Hepatic stellate cell (primary cell): ENCODE data around the gene OOSP4A.
A peak's percentile ranks its signal among the peaks of the same experiment; 100 is the strongest.

Experiments used
- DNase-seq: peaks from one replicate; pipeline ENCODE4 v3.0.0; 2011; ENCODE audit warnings: low spot score

Gene OOSP4A

DNA sequence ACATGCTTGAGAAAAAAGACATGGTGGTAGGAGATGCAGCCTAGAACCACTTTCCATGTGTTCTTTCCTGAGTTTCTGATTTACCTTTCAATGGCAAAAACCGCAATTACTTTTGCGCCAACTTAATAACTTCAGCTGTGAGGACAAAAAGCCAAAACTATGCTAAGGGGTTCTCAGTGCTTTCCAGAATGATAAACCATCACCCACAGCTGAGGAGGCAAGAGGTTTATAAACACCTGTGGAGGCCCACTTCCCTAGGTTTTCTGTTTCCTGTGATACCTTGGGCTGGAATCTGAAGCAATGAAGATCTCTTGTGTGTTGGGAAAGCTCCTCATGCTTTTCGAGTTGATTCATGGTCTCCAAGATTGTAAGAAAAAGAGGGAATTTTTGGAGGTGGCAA lies at the start of gene OOSP4A:
Gene OOSP4A (plus strand): TSS at position 301 of the 400 bp plus-strand sequence. CDS start 0 bp downstream, at position 301.
- no peak for DNase-seq

DNA sequence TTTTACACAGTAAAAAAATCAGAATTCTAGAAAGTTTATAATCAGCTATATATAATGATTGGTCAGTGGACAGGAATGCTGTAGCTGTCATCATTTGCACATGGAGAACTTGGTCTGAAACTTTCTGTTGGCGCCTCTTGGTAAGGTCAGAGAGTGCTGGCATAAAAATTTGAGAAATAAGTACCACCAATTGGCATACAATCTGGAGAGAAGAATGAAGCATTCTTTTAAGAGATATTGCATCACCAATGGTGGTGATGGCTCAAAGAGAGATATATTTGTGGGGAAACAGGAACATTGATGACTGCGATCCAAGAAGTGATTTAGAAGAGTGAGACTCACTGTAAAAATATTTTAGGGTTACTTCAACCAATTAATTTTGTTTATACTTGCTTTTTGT lies 45.4 kb upstream of the OOSP4A start:
- no peak for DNase-seq

DNA sequence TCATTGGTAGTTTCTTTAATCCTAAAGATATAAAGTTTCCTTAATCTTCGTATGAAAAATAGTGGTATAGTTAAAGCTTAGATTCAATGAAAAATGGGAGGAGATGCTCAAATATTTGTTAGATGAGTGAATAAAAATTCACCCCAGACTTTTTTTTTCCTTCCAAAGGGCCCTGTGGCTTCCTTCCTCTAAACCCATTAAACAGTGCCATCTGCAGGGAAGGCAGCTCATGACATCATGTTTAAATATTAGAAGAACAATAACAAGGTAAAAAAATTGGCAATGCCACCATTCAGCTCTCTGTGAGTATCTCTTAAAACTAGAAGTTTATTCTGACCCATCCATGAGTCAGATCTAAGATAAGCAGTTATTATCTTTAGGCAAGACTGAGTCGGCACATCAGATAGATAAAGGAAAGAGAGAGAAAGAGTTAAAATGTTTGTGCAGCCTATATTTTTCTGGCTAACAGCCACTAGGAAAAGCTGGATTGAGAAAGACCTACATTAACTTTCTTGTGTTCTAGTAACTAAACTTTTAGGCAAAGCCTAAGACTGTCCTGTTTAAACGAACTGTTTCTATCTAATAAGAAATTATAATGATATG lies 44.7 kb upstream of the OOSP4A start:
- peak; percentile 10 for DNase-seq

DNA sequence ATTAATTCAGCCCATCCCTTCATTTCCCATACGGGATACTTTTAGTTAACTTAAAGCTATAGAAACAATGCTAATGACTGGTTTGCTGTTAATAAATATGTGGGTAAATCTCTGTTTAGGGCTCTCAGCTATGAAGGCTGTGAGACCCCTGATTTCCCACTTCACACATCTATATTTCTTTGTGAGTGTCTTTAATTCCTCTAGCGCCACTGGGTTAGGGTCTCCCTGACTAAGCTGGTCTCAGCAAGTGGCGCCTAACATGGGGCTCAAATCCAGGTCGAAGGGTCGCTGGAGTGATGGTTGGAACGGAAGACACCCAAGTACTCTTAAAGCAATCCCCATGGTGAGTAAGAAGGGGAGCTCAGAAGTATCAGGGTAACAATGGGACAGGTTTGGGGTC lies 40.0 kb upstream of the OOSP4A start:
- no peak for DNase-seq

DNA sequence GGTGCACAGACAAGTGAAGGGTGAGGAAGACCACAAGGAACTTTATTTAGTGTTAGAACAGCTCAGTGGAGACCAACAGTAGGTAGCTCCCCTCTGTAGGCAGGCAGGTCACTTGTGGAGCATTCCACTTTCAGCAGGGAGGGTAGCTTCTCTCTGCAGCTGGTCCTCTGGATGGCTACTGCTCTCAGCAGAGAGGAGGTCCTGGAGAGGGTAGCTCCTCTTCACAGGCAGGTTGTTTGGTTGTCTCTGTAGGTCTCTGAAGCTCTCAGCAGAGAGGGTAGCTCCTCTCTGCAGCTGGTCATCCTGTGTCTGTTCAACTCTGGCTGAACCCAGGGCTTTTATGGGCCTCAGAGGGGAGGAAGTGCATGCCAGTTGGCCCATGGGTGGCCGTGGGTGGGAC lies 32.1 kb upstream of the OOSP4A start:
- DNase-seq = no peak

DNA sequence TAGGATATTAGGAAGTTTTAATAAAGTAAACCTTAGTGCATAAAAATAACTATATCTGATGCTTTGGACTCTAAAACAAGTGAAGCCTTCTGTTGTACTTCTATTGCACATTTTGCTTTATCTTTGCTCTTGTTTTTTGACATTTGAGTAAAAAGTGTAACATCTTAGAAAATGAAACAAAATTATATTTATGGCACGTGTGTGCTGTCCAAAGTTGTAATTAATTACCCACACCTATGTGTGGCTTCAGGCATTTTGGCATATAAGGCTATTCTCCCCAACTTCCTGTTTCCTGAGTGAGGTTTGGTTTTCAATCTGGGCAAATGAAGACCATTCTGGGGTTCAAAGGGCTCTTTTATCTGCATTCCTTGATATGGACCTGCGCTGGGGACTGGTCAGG lies 25.7 kb upstream of the OOSP4A start, which contains the start of gene OOSP1:
Gene OOSP1 (plus strand): TSS at position 301 of the 400 bp plus-strand sequence. CDS start 23 bp downstream, at position 324.
- no peak for DNase-seq

DNA sequence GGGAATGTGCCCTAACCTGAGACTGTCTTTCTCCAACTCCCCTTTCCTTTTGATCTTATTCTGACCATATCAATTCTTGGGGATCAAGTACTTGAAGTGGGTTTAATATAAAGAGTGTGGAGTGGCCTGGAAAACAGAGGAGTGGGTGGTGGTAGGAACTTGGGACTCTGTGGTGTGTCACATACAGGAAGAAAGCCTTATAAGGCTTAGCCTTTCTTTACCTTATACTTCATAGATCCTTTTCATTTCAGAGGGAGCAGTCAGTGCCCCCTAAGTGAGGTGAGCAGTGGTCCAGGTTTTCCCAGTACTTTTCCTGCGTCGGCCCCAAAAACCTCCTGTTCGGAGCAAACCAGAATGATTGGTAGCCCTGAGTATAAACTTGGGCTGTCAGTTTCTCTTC lies 25.1 kb upstream of the OOSP4A start:
- no peak for DNase-seq

DNA sequence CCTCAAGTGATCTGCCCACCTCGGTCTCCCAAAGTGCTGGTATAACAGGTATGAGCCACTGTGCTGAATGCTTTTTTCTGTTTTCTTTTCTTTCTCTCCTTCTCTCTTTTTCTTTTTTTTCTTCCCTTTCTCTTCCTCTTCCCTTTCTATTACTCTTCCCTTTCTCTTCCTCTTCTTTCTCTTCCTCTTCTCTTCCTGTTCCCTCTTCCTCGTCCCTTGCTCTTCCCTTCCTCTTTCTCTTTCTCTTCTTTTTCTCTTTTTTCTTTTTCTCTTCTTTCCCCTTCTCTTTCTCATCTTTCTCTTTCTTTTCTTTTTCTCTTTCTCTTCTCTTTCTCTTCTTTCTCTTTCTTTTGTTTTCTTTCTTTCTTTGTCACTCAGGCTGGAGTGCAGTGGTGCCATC lies 24.4 kb upstream of the OOSP4A start:
- no peak for DNase-seq

DNA sequence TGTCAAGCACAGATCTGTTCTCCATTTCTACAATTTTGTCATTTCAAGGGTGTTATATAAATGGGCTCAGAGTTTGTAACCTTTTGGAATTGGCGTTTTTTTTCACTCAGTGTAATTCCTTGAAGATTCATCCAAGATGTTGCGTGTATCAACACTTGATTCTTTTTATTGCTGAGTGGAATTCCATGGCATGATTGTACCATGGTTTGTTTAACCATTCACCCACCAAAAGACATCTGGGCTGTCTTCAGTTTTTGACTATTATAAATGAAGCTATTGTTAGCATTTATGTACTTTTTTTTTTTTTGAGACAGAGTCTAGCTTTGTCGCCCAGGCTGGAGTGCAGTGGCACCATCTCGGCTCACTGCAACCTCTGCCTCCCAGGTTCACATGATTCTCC lies 22.7 kb upstream of the OOSP4A start:
- DNase-seq = no peak

DNA sequence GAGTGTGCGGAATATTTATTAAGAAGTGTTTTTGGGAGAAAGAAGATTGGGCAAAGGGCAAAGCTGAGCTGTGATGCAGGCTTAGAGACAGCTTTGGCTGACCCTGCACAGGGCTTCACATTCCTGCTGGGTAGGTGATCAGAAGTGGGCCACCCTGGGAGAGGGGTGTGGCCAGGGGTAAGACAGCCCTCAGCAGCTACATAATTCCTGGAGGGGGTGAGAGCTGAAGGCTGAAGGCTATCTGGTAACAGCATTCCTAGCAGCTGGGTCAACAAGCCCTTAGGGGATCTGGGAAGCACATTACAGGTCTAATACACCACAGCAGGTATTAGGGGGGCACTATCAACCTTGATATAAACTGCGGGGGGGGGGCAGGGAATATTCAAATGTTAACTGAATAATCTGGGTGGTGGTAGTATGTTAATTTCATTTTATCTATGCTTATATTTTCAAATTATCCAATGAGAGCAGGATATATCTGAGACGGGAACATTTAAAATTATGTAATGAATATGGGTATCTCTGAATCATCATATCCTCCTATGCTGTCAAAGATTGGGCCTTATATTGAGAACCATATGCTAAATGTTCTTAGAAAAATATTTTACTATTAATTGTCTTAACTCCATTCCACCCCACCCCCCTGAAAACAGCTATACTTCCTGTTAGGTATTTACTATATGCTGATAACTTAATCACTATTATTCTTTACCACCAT lies 19.7 kb upstream of the OOSP4A start:
- no peak for DNase-seq

DNA sequence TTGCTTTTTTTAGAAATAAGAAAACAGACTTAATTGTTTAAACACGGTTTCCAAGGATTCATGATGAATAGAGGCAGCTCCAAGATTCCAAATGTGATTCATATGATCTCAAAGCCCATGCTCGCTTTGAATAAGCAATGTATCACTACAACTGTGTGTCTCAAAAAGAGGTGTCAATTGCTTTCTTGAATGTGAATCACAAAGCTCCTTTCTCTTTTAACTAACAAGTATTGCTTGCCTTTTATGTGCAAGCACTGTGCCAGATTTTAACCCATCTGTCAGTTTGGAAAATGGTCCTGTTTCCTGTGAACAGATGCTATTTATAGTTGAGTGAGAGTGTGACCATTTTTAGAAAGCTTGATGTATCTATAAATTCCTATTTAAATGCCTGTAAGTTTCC lies 19.1 kb upstream of the OOSP4A start:
- DNase-seq = no peak

DNA sequence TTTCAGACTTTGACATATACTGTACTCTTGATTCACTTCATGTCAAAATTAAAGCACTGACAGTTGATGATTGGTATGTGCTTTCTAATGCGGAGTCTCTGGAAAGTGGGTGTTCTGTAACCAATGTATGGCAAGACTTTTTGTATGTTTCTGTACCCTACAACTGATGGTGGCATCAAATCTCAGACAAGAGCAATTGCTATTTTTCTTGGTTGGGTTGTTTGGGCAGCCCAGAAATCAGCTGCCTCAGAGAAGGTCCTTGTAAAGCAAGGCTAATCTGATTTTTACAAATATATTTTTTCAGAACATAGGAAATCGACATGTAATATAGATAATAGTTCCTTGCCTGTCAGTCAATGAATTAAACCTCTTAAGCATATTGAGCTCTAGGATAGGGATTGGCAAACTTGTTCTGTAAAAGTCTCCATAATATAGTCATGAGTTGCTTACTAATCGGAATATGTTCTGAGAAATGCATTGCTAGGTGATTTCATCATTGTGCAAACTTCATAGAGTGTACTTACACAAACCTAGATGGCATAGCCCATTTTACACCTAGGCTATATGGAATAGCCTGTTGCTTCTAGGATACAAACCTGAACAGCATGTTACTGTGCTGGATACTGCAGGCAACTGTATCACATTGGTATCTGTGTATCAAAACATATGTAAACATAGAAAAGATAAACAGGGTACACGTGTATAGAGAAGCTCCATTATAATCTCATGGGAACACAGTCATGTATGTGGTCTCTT lies 10.2 kb upstream of the OOSP4A start:
- DNase-seq = no peak

DNA sequence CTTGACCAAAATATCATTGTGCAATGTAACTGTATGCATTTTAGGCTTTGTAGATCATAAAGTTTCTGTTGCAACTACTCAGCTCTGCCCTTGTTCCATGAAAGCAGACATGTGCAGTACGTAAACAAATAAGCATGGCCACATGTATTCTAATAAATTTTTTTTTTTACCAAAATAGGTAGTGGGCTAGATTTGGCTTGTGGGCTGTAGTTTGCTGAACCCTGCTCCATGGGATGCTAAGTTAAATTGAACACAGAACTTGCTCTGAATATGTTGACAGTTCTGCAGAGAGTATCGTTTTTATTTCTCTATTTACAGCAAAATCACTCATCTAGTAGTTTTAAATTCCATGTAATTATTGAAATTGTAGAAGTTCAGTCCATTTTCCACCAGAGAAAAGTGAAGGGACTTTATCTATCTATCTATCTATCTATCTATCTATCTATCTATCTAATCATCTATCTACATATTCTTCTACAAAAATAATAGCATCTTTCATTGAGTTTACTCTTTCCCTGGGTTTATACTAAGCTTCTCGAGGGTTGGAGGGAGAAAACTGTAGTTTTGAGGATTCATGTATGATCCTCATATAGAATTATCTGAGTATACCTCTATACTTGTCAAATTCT lies 9.5 kb upstream of the OOSP4A start:
- DNase-seq = no peak

DNA sequence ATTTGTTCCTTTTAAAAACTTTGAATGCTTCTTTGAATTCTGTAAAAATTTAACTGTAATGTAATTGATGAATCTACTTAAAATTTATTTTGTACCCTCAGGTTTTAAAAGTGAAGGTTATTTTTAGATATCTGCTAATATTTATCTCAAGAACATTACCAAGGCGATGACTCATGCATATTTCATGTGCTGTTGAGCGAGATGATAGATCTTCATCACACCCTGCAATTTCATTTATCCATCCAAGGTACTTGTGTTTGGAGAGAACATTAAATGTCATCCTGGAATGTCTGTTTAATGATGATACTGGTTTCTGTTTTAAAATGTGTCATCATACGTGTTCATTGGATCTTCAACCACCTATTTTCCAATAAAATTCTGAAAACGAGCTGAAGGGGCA lies 6.7 kb upstream of the OOSP4A start:
- no peak for DNase-seq

DNA sequence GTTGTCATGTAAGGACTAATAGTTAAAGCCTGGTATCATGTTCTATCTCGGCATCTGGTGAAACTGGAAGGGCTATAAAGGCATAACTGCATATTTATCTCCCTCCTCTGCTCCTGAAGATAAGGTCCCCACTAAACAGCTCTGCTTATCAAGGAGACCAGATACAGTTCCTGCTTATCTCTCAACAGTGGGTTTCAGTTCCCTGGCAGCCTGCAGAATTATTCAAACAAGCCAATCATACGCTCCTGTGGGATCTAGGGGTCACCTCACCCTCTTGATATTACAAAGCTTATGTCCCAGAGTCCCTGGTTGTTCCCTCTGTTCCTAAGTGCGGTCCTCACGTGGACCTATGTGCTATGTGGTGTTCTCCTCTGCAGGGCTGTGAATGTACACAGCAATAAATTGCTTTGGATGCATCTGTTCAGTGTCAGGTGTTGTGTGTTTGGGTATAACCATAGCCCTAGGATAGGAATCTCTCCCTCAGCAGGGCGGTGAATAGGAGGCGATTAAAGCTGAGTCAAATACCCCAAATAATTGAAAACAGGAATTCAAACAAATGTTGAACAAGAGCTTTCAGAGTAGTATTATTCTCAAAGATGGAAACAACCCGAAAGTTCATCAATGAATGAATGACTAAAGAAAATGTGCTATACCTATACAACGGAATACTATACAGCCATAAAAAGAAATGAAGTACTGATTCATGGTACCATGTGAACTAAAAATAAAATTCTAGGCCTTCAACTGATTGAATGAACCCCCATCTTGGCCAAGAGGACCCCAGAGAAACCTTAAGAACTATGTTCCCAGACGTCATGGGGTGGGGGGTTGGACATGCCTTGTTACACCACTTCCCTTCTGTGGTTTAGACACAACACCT lies 3.1 kb upstream of the OOSP4A start:
- DNase-seq = no peak

DNA sequence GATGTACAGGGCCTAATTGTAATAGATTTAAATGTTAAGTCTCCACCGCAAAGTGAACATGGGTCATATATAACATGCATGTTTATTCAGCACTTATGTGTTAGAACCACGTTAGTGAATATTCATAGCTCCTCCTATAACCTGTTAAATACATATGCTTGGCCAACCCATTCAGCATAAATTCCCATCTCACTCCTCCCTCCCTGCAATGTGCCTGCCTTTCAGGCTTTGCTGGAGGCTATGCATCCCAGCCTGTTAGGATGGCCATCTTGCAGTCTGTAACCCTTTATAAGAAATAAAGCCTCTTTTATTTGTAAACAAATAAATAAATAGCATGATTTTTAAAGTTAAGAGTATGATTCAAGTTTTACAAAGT lies 1.7 kb upstream of the OOSP4A start:
- DNase-seq = no peak

DNA sequence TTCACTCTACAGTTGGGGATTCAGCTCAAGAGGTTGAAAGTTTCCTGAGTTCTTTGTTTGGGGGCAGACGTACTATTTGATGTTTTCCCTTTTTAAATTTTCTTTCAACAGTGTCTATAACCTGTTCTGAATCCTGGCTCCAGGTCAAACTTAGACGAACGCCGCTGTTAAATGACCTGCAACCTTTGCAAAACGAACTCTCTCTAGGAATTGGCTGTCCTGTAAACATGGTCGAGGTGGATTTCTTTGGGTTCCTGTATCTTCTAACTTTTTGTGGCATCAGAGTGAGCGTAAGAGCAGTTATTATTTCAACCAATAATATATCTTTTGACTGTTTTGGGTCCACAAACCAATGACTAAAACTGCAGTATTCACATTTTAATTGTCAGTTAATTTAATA lies 1.6 kb downstream of the OOSP4A start:
- DNase-seq = no peak

DNA sequence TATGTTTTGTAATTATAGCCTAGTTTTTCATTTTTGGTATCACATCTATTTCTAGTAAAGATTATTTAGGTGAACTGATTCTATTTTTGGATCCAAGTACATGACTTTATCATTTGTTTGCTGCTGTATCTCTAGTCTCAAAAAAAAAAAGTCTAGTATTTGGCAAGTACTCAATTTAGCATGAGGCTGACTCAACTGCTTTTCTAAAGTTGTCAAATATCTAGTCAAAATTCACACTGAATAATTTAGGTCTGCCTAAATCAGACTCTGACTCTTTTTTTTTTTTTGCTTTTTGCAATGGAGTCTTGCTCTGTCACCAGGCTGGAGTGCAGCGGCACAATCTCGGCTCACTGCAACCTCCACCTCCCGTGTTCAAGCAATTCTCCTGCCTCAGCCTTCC lies 2.4 kb downstream of the OOSP4A start:
- no peak for DNase-seq

DNA sequence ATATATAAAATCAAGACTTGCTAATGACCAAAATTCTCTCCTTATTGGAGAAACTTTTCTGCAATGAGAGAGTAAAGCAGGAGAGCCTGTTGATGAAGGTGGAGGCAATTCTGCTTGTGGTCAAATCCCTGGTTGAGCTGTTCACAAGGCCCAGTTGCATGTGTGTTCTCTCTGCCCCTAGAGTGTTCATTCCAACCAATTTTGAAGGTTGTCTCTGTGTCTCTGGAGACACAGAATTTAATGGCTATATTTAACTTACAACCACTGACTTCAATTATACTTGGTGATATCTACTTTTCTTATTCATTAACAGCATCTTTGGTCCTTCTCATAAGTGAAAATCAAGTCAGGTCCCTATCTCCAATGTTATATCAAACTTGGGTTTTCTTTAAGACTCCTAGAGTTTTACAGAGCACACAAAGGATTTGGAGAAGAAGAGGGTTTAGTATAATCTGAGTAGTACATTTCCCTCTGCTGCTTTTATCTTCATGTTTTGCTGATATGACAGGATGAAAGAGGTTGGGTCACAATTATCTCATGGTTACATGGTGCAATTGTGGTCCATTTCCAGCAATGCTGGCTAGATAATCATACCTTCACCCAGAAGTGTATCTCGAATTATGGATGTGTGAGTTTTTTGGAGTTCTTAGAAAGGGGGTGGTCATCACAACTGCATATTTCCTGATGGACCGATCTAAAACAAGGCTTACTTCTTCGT lies 4.0 kb downstream of the OOSP4A start:
- DNase-seq = no peak

DNA sequence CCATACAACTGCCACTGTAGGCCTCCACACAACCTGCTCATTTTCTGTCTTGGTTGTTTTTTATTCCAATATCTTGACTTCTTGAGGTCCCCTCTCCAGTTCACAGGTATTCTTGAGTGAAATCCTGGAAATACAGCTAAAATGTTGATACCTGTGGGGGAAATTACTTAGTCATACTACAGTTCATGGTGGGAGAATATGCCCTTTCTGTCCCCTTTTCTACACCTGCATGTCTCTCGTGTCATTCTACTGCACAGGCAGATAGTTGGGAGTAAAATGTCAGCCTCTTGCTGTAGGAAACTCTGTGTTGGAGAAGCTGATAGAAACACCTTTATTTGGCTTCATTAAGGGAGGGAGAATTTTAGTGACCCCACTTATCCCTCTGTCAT lies 4.6 kb downstream of the OOSP4A start:
- DNase-seq = no peak

DNA sequence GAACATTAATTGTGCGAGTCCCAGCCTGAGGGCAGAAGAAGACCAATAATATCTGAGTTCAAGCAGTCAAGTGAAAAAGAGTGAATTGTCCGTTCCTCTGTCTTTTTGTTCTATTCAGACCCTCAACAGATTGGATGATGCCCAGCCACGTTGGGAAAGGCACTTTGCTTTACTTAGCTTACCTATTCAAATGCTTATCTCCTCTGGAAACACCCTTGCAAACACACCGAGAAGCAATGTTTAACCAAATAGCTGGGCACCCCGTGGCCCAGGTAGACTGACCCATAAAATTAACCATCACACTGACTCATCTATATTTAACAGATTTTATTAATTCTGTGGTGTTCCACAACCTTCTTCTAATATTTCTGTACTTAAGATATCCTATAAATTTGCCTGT lies 9.3 kb downstream of the OOSP4A start:
- no peak for DNase-seq
